Stomach smooth muscle (tissue), 2 donors: ENCODE results near the gene MGAT4A.

Experiments used
- H3K27ac ChIP-seq: one replicate; pipeline ENCODE4 v1.7.0; 2013; ENCODE audit warnings: mild to moderate bottlenecking, low read length, inconsistent platforms
- H3K27me3 ChIP-seq, 2 donors: one replicate each; pipeline ENCODE4 v1.7.0; 2013; ENCODE audit warnings: low read length in 2 of 2; ENCODE audit not compliant: insufficient read depth in 2 of 2, control insufficient read depth in 1 of 2
- H3K36me3 ChIP-seq, 2 donors: one replicate each; pipeline ENCODE4 v1.7.0; 2013; ENCODE audit warnings: low read length in 2 of 2; ENCODE audit not compliant: control insufficient read depth in 2 of 2, insufficient read depth in 2 of 2
- H3K4me1 ChIP-seq: one replicate; pipeline ENCODE4 v1.7.0; 2013; ENCODE audit warnings: low read length; ENCODE audit not compliant: control insufficient read depth, insufficient read depth
- H3K4me3 ChIP-seq, 2 donors: one replicate each; pipeline ENCODE4 v1.7.0; 2013; ENCODE audit warnings: low read length in 2 of 2
- H3K9ac ChIP-seq, 2 donors: one replicate each; pipeline ENCODE4 v1.7.0; 2013; ENCODE audit warnings: low read length in 2 of 2, mild to moderate bottlenecking in 1 of 2
- H3K9me3 ChIP-seq, 2 donors: one replicate each; pipeline ENCODE4 v1.7.0; 2013; ENCODE audit warnings: low read length in 2 of 2; ENCODE audit not compliant: control insufficient read depth in 2 of 2
- donor health status: healthy.
- donor health status: Pancreatic carcinoma.

MGAT4A gene

GRCh38 chr2:98743835-98744234 lies 12.9 kb upstream of the MGAT4A start:
- Histone ChIP-seq H3K9me3 (no peaks in the 10 kb centered on the region), H3K4me1 (no peaks in the 10 kb centered on the region), H3K27me3 (no peaks in the 10 kb centered on the region), H3K27ac (no peak overlapping the region), H3K4me3 (no peak overlapping the region), H3K9ac (no peak overlapping the region), H3K36me3 (no peaks in the 10 kb centered on the region)

- H3K9me3 ChIP-seq = no peaks in the 10 kb centered on the region
- H3K36me3 ChIP-seq = no peaks in the 10 kb centered on the region
- H3K9ac ChIP-seq = no peak overlapping the region
- no peak overlapping the region for H3K27ac ChIP-seq
- H3K27me3 ChIP-seq = no peaks in the 10 kb centered on the region
- no peaks in the 10 kb centered on the region for H3K4me1 ChIP-seq
- no peak overlapping the region for H3K4me3 ChIP-seq
These were observed 8.1 kb upstream of the MGAT4A start for GRCh38 chr2:98739020-98739419.

- no peaks in the 10 kb centered on the region for H3K27me3 ChIP-seq
- no peak overlapping the region for H3K4me3 ChIP-seq
- no peaks in the 10 kb centered on the region for H3K9me3 ChIP-seq
- H3K9ac ChIP-seq = no peak overlapping the region
- no peaks in the 10 kb centered on the region for H3K36me3 ChIP-seq
- H3K4me1 ChIP-seq = no peaks in the 10 kb centered on the region
- no peak overlapping the region for H3K27ac ChIP-seq
These were observed 7.4 kb upstream of the MGAT4A start for GRCh38 chr2:98738304-98738703.

GRCh38 chr2:98737848-98738247 lies 6.9 kb upstream of the MGAT4A start:
- Histone ChIP-seq H3K9ac (no peak overlapping the region), H3K36me3 (no peaks in the 10 kb centered on the region), H3K4me1 (no peaks in the 10 kb centered on the region), H3K27me3 (no peaks in the 10 kb centered on the region), H3K4me3 (no peak overlapping the region), H3K9me3 (no peaks in the 10 kb centered on the region), H3K27ac (no peak overlapping the region)

GRCh38 chr2:98736464-98736889 lies 5.5 kb upstream of the MGAT4A start:
- no peaks in the 10 kb centered on the region for H3K36me3 ChIP-seq
- H3K9ac ChIP-seq = no peak overlapping the region
- H3K9me3 ChIP-seq = no peaks in the 10 kb centered on the region
- H3K27ac ChIP-seq = no peak overlapping the region
- peaks cover 6% of the 10 kb centered on the region for H3K4me1 ChIP-seq
- no peak overlapping the region for H3K4me3 ChIP-seq
- H3K27me3 ChIP-seq = no peaks in the 10 kb centered on the region

- Histone ChIP-seq H3K4me1 (peaks cover 7% of the 10 kb centered on the region), H3K36me3 (no peaks in the 10 kb centered on the region), H3K9ac (no peak overlapping the region), H3K4me3 (no peak overlapping the region), H3K27me3 (no peaks in the 10 kb centered on the region), H3K9me3 (no peaks in the 10 kb centered on the region), H3K27ac (no peak overlapping the region)
These were observed 3.9 kb upstream of the MGAT4A start for GRCh38 chr2:98734823-98735260.

- no peak overlapping the region for H3K9ac ChIP-seq
- H3K4me1 ChIP-seq = peaks cover 7% of the 10 kb centered on the region
- H3K9me3 ChIP-seq = no peaks in the 10 kb centered on the region
- no peak overlapping the region for H3K27ac ChIP-seq
- no peaks in the 10 kb centered on the region for H3K27me3 ChIP-seq
- H3K36me3 ChIP-seq = no peaks in the 10 kb centered on the region
- no peak overlapping the region for H3K4me3 ChIP-seq
These were observed 3.2 kb upstream of the MGAT4A start for GRCh38 chr2:98734162-98734561.

- H3K4me3 ChIP-seq = peak overlapping the region in 1 of 2 donors; percentile 83
These were observed 1.6 kb upstream of the MGAT4A start for GRCh38 chr2:98732430-98733051.

GRCh38 chr2:98731894-98732349 lies 990 bp upstream of the MGAT4A start:
- peak overlapping the region; percentile 83 to 98 for H3K4me3 ChIP-seq
- no peaks in the 10 kb centered on the region for H3K27me3 ChIP-seq
- peak overlapping the region; percentile 62 for H3K27ac ChIP-seq
- H3K9ac ChIP-seq = peak overlapping the region; percentile 86 to 93
- no peaks in the 10 kb centered on the region for H3K36me3 ChIP-seq
- peaks cover 12% of the 10 kb centered on the region for H3K4me1 ChIP-seq
- H3K9me3 ChIP-seq = no peaks in the 10 kb centered on the region

More at GRCh38 chr2:98732430-98733051, 1.6 kb upstream of the MGAT4A start:
- Histone ChIP-seq H3K27ac (no peak overlapping the region), H3K9ac (no peak overlapping the region), H3K4me1 (peaks cover 12% of the 10 kb centered on the region), H3K9me3 (no peaks in the 10 kb centered on the region), H3K36me3 (no peaks in the 10 kb centered on the region), H3K27me3 (no peaks in the 10 kb centered on the region)

GRCh38 chr2:98730707-98731040 lies 258 bp downstream of the MGAT4A start:
- no peak overlapping the region for H3K27ac ChIP-seq
- no peaks in the 10 kb centered on the region for H3K27me3 ChIP-seq
- H3K36me3 ChIP-seq = no peaks in the 10 kb centered on the region
- peak overlapping the region in 1 of 2 donors; percentile 73 for H3K9ac ChIP-seq
- H3K4me1 ChIP-seq = peaks cover 12% of the 10 kb centered on the region
- no peaks in the 10 kb centered on the region for H3K9me3 ChIP-seq
- peak overlapping the region; percentile 81 to 95 for H3K4me3 ChIP-seq

GRCh38 chr2:98730053-98730706 lies 752 bp downstream of the MGAT4A start:
- peak overlapping the region; percentile 19 for H3K27ac ChIP-seq
- H3K4me3 ChIP-seq = peak overlapping the region; percentile 81 to 95
- peaks cover 12% of the 10 kb centered on the region for H3K4me1 ChIP-seq
- H3K9ac ChIP-seq = peak overlapping the region; percentile 48 to 73
- no peaks in the 10 kb centered on the region for H3K9me3 ChIP-seq
- H3K36me3 ChIP-seq = no peaks in the 10 kb centered on the region
- no peaks in the 10 kb centered on the region for H3K27me3 ChIP-seq
